Measurements from ENCODE around the gene MMS19. TPM values are rescaled to one million over a fixed set of nuclear protein-coding genes. Genes with fewer than 3 reads are reported as not detected.
"Not testable (repeated sequence)": the region's sequence is repeated elsewhere in the genome, so short reads cannot be mapped to it uniquely, and the experiment has no call there.

MMS19 gene
- total RNA-seq, 4 donors from 2014 or later, result 80.2 to 127 (median 85.7) TPM

DNA sequence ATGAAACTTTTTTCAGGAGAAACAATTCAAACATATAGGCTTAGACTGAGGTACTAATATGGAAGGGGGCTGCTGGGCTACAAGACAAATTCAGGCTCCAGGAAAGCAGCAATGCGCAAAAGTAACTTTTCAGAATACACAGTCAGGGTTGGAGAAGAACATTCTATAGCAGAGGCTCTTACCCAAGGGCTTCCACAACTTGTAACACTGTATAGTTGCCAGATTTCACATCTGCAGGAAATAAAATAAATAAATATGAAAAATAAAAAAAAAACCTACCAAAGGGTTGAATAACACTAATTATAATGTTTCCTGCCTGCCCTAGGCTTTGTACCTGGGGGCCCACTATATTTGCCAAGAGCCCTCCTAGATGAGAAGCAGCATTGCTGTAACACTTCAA, 14.3 kb downstream of the MMS19 start:
- TF ChIP-seq POLR2A (IDR thresholded peaks at IDR 0.05) (no peak), CTCF (IDR thresholded peaks at IDR 0.05) (no peak)
- Histone ChIP-seq H3K4me1 (no peaks in the 10 kb centered on the region), H3K9me3 (no peaks in the 10 kb centered on the region), H3K27me3 (no peaks in the 10 kb centered on the region), H3K4me3 (no peak overlapping the region), H3K36me3 (peaks cover 0 to 29% (median 0%) of the 10 kb centered on the region in 3 donors), H3K27ac (no peak overlapping the region)
- no peak for DNase-seq

- Histone ChIP-seq H3K27me3 (no peaks in the 10 kb centered on the region), H3K27ac (no peak overlapping the region), H3K9me3 (no peaks in the 10 kb centered on the region), H3K36me3 (peaks cover 0 to 32% (median 0%) of the 10 kb centered on the region in 3 donors), H3K4me3 (no peak overlapping the region), H3K4me1 (no peaks in the 10 kb centered on the region)
- no peak for DNase-seq
- TF ChIP-seq POLR2A (IDR thresholded peaks at IDR 0.05) (no peak), CTCF (IDR thresholded peaks at IDR 0.05) (no peak)
Observed at GRCh38 chr10:97483506-97483905, 14.7 kb downstream of the MMS19 start.

DNA sequence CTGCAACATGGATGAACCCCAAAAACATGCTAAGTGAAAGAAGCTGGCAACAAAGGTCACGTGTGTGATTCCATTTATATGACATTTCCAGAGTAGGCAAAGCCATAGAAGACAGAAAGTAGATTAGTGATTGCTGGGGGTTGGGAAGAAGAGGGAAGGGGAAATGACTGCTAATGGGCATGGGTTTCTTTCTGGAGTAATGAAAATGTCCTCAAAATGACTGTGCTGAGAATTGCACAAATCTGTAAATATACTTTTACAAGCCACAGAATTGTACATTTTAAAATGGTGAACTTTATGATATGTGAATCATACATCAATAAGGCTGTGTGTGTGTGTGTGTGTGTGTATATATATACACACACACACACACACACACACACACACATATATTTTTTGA, 15.8 kb downstream of the MMS19 start:
- Histone ChIP-seq H3K9me3 (no peaks in the 10 kb centered on the region), H3K27me3 (no peaks in the 10 kb centered on the region), H3K27ac (no peak overlapping the region), H3K4me3 (no peak overlapping the region), H3K4me1 (no peaks in the 10 kb centered on the region), H3K36me3 (peaks cover 0 to 43% (median 0%) of the 10 kb centered on the region in 3 donors)
- no peak for TF ChIP-seq CTCF (IDR thresholded peaks at IDR 0.05)
- TF ChIP-seq POLR2A (IDR thresholded peaks at IDR 0.05), result no peak
- no peak for DNase-seq

GRCh38 chr10:97481071-97481470, 17.2 kb downstream of the MMS19 start:
- no peaks in the 10 kb centered on the region for H3K27me3 ChIP-seq
- H3K4me3 ChIP-seq, result no peak overlapping the region
- no peak overlapping the region for H3K27ac ChIP-seq
- DNase-seq, result no peak
- no peaks in the 10 kb centered on the region for H3K4me1 ChIP-seq
- TF ChIP-seq POLR2A (IDR thresholded peaks at IDR 0.05), result no peak
- TF ChIP-seq CTCF (IDR thresholded peaks at IDR 0.05), result no peak
- no peaks in the 10 kb centered on the region for H3K9me3 ChIP-seq
- H3K36me3 ChIP-seq, result peaks cover 0 to 56% (median 0%) of the 10 kb centered on the region in 3 donors

DNA sequence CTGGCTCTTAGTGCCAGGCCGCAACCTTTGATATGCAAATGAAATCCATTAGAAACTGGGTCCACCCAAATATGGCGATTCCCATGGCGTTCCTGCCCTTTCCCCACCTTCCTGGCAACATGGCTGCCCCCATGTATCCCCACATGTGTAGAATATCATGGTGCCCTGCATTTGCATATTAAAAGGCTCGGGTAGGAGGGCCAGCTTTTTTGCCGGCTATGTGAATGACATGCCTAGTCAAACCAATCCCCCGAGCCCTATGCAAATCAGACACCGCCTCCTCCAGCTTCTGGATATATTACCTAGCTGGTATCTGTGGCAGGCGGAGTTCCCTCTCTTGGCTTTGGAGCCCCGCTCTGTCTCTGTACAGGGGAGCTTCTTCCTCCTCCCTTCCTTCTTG, 18.3 kb downstream of the MMS19 start:
- no peaks in the 10 kb centered on the region for H3K9me3 ChIP-seq
- peaks cover 0 to 68% (median 0%) of the 10 kb centered on the region in 3 donors for H3K36me3 ChIP-seq
- DNase-seq, result peak in 1 of 3 donors; percentile 37
- TF ChIP-seq CTCF (IDR thresholded peaks at IDR 0.05), result no peak
- TF ChIP-seq POLR2A (IDR thresholded peaks at IDR 0.05), result no peak
- no peak overlapping the region for H3K27ac ChIP-seq
- no peak overlapping the region for H3K4me3 ChIP-seq
- no peaks in the 10 kb centered on the region for H3K27me3 ChIP-seq
- no peaks in the 10 kb centered on the region for H3K4me1 ChIP-seq

DNA sequence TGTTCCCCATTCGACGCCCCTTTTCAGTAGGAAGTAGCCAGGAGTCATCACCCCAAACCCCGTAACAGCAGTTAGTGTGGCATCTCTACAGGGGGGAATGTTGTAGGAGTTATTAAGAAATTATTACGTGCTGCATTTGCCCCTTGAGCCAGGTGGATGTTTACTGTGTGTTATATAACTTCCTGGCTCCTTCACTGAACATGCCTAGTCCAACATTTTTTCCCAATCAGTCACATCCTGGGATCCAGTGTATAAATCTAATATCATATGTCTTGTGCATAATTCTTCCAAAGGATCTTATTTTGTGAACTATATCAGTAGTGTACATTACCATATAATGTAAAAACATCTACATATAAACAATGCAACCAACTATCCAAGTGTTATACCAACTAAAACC, 18.8 kb downstream of the MMS19 start:
- not testable (repeated sequence) for H3K4me1 ChIP-seq, H3K27me3 ChIP-seq, H3K27ac ChIP-seq, H3K4me3 ChIP-seq, H3K9me3 ChIP-seq
- peak in 1 of 3 donors; percentile 17 for DNase-seq
- peaks cover 0 to 73% (median 0%) of the 10 kb centered on the region in 3 donors for H3K36me3 ChIP-seq
